ENCODE data around the gene RBBP5. TPM values are rescaled to one million over a fixed set of nuclear protein-coding genes. Genes with fewer than 3 reads are reported as not detected.

RBBP5 gene
- total RNA-seq, 1 donor from 2014 or later = 11.4 TPM

- H3K4me3 Mint-ChIP-seq (ENCODE audit: unreplicated experiment) = no peak overlapping the region
- no peak for DNase-seq (ENCODE audit: low spot score)
- H3K9me3 Mint-ChIP-seq (ENCODE audit: unreplicated experiment) = no peaks in the 10 kb centered on the region
- H3K4me1 Mint-ChIP-seq (ENCODE audit: unreplicated experiment) = no peaks in the 10 kb centered on the region
- H3K27me3 Mint-ChIP-seq (ENCODE audit: unreplicated experiment) = no peaks in the 10 kb centered on the region
- TF ChIP-seq CTCF (IDR thresholded peaks at IDR 0.05; ENCODE audit: unreplicated experiment) = no peak
- no peak overlapping the region for H3K27ac Mint-ChIP-seq (ENCODE audit: unreplicated experiment)
- H3K36me3 Mint-ChIP-seq (ENCODE audit: low read depth, unreplicated experiment) = peaks cover 21% of the 10 kb centered on the region
Observed at GRCh38 chr1:205108464-205108863, 13.3 kb downstream of the RBBP5 start.

GRCh38 chr1:205107327-205107726, 14.5 kb downstream of the RBBP5 start:
- Mint-ChIP-seq H3K9me3 (ENCODE audit: unreplicated experiment) (no peaks in the 10 kb centered on the region), H3K4me3 (ENCODE audit: unreplicated experiment) (no peak overlapping the region), H3K4me1 (ENCODE audit: unreplicated experiment) (no peaks in the 10 kb centered on the region), H3K27me3 (ENCODE audit: unreplicated experiment) (no peaks in the 10 kb centered on the region), H3K36me3 (ENCODE audit: low read depth, unreplicated experiment) (peaks cover 23% of the 10 kb centered on the region), H3K27ac (ENCODE audit: unreplicated experiment) (no peak overlapping the region)
- TF ChIP-seq CTCF (IDR thresholded peaks at IDR 0.05; ENCODE audit: unreplicated experiment) = no peak
- no peak for DNase-seq (ENCODE audit: low spot score)

GRCh38 chr1:205102404-205102803, 19.4 kb downstream of the RBBP5 start:
- no peak for TF ChIP-seq CTCF (IDR thresholded peaks at IDR 0.05; ENCODE audit: unreplicated experiment)
- Mint-ChIP-seq H3K27me3 (ENCODE audit: unreplicated experiment) (no peaks in the 10 kb centered on the region), H3K27ac (ENCODE audit: unreplicated experiment) (no peak overlapping the region), H3K4me1 (ENCODE audit: unreplicated experiment) (no peaks in the 10 kb centered on the region), H3K36me3 (ENCODE audit: low read depth, unreplicated experiment) (peaks cover 35% of the 10 kb centered on the region), H3K9me3 (ENCODE audit: unreplicated experiment) (no peaks in the 10 kb centered on the region), H3K4me3 (ENCODE audit: unreplicated experiment) (no peak overlapping the region)
- no peak for DNase-seq (ENCODE audit: low spot score)

GRCh38 chr1:205098242-205098641, 23.5 kb downstream of the RBBP5 start:
- Mint-ChIP-seq H3K27ac (ENCODE audit: unreplicated experiment) (no peak overlapping the region), H3K9me3 (ENCODE audit: unreplicated experiment) (no peaks in the 10 kb centered on the region), H3K4me1 (ENCODE audit: unreplicated experiment) (no peaks in the 10 kb centered on the region), H3K4me3 (ENCODE audit: unreplicated experiment) (no peak overlapping the region), H3K36me3 (ENCODE audit: low read depth, unreplicated experiment) (peaks cover 33% of the 10 kb centered on the region), H3K27me3 (ENCODE audit: unreplicated experiment) (no peaks in the 10 kb centered on the region)
- TF ChIP-seq CTCF (IDR thresholded peaks at IDR 0.05; ENCODE audit: unreplicated experiment) = no peak
- DNase-seq (ENCODE audit: low spot score) = no peak

- H3K27ac Mint-ChIP-seq (ENCODE audit: unreplicated experiment) = no peak overlapping the region
- H3K4me3 Mint-ChIP-seq (ENCODE audit: unreplicated experiment) = no peak overlapping the region
- H3K36me3 Mint-ChIP-seq (ENCODE audit: low read depth, unreplicated experiment) = peaks cover 24% of the 10 kb centered on the region
- no peak for TF ChIP-seq CTCF (IDR thresholded peaks at IDR 0.05; ENCODE audit: unreplicated experiment)
- DNase-seq (ENCODE audit: low spot score) = no peak
- no peaks in the 10 kb centered on the region for H3K9me3 Mint-ChIP-seq (ENCODE audit: unreplicated experiment)
- peaks cover 3% of the 10 kb centered on the region for H3K27me3 Mint-ChIP-seq (ENCODE audit: unreplicated experiment)
- no peaks in the 10 kb centered on the region for H3K4me1 Mint-ChIP-seq (ENCODE audit: unreplicated experiment)
Observed at GRCh38 chr1:205095422-205095821, 26.4 kb downstream of the RBBP5 start.

Data from endothelial cell (in vitro differentiated cells).